Renal cortex interstitium (tissue), 11 donors: Measurements from ENCODE around the gene JMJD7. TPM values are rescaled to one million over a fixed set of nuclear protein-coding genes. Genes with fewer than 3 reads are reported as not detected.
A peak's percentile ranks its signal among the peaks of the same experiment; 100 is the strongest.

Source experiments
- DNase-seq, 11 donors: peaks; one replicate each; pipeline ENCODE4 v3.0.0-alpha.2; 2013; ENCODE audit warnings: low read depth in 9 of 11, low spot score in 4 of 11; ENCODE audit errors: extremely low read depth in 1 of 11
- polyA plus RNA-seq, 3 donors: library from polyadenylated mRNA; unstranded; fragments of 120-200 nt; gene quantifications; one replicate each; pipeline ENCODE4 v1.2.1, GENCODE V29; 2013; ENCODE audit not compliant: insufficient read length in 3 of 3

The JMJD7 gene
- polyA plus RNA-seq, 3 donors, result 10.2 to 17.9 (median 10.5) TPM

DNA sequence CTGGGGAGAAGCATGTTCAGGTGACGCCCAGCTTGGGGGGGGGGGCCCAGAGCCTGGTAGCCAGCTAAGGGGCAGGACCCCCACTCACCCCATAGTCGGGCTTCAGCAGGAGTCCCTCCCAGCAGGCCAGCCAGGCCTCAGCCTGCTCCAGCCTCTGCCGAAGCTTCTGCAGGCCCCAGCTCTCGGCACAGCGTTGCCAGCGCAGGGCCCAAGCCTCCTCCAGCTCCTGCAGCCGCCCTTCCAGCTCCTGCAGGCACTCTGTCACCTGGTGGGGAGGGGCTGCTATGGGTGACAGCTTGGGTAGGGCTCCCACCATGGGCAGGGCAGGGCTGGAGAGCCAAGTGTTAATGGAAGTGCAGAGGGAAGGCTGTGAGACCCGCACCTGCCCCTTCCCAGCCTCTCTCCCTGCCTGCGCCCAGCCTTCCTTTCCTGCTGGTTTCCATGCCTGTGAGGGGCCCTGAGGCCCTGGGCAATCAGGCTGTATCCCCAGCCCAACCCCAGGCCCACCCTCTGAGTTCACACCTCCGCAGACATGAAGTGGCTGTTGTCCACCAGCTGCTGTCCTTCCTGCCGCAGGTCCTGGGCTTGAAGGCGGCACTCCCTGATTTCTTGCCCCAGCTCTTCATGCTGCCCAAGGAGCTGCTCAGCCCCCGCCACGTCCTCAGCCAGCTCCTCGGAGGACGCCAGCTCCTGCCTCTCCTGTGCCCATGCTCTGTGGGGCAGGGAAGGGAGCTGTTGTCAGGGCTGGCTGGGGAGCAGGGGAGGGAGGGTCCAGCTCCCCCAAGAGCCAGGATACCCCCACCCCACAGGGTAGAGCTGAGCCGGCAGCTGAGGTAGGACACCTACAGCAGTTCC, 25.1 kb downstream of the JMJD7 start:
- DNase-seq, result no peak

DNA sequence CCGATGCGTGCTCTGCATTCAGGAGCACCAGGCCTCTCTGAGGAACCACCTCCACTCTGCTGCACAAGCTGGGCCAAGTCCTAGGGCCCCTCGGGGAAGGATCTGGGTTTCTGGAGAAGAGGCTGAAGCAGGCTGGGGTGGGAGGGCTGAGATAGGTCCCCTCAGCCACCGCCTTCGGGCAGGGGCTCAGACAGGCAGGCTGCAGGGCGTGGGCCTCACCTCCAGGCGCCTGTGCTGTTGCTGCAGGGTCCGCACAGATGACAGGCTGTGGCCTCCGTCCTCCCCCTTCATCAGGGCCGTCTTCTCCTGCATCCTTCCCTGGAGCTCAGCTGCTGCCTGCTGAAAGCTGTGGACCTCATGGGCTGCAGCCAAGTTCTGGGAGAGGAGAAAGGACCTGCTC, 25.9 kb downstream of the JMJD7 start:
- DNase-seq, result no peak

DNA sequence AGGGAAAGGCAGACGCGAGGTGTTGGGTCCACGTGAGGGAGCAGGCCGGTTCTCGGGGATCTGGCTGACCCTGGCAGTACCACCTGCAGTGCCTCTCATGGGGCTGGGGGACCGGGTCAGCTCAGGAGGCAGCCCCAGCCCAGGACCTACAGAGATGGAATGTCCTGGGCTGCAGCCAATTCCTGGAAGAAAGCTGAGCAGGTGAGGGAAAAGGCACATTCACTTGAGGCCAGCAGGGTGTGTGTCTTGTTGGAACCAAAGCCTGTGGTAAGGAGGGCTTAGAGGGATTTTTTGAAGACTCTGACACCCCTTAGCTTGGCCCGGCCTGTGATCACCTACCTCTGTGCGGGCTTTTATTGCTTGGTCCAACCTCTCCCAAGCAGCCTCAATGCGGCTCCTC, 26.6 kb downstream of the JMJD7 start:
- DNase-seq, result no peak

DNA sequence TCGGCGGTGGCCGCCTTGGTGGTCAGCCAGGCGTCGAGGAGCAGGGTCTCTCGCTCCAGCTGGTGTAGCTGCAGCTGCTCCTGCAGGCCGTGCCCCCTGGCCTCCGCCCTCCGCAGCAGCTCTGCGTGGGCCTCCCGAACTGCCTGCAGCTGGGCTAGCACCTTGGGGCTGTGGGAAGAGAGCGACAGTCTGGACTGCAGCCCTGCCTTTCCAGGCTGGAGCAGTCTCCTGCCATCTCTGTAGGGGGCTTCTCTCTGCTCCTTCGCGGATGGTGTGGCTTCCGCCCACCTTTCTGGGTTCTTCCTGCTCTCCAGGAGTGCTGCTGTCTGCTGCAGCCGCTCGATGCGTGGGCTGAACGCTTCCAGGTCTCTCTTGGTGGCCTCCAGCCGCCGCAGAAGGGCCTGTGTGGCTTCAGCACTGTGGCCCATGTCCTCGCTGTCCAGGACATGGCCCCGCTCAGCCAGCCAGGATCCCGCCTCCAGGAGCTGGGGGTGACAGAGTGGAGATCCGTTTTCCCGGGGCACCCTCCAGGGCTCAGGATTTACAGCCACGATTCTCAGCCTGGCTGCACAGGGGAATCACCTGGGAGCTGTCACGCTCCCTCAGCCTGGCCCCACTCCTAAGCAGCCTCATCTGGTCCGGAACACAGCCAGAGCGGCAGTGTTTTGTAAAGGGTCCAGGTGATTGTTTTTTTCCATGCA, 27.5 kb downstream of the JMJD7 start:
- DNase-seq, result peak in 8 of 11 donors; percentile 38 to 57 (median 48)

DNA sequence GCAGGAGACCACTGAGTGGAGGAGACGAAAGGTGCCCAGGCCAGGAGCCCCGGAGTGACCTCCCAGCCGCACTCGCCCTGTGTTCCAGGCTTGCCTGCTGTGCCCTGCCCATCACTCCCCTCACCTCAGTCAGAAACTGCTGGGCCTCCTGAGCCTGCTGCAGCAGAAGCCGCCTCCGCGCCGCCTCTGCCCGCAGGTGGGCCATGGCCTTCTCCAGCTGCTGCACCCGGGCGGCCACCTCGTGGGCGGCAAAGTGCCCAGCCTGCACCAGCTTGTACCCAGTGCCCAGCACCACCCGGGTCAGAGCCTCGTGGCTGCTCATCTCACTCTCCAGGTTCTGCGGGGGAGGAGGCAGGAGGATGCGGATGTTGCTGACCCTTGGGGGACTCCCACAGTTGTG, 28.4 kb downstream of the JMJD7 start:
- no peak for DNase-seq

DNA sequence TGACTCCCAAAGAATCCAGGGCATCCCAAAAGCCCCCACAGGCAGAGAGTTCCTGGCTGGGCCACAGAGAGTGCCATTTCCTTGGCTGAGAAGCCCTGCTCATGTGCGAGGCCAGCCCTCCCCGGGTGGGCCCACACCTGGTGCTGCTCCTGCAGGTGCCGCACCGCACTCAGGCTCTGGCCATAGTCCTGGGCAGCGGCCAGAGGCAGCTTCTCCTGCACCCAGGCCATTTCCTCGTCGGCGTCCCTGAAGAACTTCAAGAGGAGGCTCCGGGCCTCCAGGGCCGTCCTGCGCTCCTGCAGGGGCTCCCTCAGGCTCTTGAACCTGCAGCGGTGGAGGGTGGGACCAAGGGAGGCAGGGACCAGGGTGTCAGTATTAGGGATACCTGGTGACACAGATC, 28.8 kb downstream of the JMJD7 start:
- DNase-seq, result no peak

DNA sequence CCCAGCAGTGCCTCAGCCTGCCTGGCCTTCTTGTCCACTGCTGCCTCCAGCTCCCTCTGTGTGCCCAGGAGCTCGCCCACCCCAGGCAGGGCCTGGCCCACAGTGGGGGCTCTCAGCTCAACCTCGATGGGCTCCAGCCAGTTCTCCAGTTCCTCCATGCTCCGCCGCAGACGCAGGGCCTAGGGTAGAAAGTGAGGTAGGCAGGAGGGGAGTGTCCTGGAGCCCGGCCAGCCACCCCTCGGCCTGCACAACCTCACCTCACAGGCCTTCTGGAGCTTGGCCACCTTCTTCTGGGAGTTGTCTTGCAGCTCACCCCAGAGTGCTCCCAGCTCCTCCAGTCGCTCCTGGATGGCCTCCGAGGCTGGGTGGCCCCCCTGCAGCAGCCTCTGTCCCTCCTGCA, 29.4 kb downstream of the JMJD7 start:
- DNase-seq, result no peak

DNA sequence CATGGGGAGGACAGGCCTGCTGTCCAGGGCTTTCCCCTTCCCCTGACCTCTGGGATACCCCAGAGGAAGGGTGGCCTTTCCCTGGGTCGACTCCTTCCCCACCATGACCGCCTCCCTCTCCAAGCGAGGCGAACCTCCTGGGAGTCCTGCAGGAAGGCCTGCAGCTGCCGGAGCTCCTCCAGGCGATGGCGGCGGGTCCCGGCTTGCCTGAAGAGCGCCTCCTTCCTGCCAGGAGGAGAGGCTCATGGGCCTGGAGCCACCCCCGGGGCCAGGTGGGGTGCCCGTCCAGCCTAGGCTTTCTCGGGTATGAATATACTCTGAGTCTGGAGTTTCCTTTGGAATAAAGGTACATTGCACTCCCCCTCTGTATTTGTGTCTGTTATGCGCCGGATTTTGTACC, 30.9 kb downstream of the JMJD7 start:
- DNase-seq, result no peak

DNA sequence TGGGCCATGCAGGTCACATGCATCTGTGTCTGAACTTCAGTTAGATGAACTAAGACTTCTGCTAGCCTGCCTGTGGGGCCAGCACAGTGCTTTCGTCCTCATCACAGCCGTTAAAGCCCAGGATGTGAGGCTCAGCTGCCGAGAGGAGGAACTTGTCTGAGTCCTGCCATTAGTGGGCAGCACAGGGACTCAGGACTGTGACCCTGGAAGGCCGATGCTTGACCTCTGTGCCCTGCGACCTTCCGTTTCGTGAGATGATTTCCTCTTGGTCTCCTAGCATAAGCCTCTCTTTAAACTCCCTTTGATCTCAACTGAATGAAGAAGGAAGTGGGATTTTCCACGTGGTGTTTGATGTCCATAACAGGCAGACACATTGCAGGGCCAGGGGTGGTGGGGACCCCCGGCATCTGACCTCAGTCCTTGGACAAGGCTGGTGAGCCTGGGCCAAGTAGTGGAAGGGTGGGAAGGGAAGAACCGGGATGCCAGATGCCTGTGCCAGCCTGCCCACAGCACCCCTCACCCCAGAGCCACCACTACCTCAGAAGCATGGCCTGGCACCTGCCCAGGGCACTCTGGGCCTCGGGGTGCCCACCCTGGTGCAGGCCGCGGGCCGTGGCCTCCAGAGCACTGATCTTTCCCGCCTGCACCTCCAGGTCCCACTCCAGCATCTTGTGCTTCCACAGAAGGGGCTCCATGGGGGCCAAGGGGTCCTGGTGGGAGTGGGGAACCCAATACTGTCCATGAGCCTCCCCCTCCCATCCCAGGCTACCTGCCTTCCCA, 32.3 kb downstream of the JMJD7 start:
- no peak for DNase-seq

DNA sequence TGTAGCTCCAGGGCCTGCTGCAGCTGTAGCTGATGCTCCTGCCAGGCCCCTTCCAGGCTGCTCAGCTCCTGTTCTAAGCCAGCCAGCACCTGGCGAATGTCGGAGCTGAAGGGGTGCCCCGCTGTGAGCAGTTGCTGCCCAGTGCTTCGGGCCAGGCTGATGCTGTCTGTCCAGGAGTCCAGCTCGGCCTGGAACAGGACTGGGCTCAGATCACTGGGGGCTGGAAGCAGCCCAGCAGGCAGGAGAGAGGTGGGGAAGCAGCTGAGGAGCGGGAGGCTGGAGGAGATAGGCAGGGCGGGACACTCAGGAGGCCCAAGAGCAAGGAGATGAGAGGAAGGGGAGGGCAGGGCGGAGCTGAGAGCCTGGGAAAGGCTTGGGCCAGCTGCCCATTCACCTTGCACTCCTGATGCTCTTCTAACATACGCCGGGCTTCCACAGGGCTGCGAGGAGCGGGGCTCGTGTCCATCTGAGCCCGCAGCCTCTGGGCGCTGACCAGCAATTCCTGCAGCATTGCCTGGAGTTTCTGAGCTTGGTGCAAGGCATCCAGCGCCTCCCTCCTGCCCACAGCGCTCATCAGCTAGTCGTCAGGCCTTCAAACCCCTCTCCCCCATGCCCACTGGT, 34.0 kb downstream of the JMJD7 start:
- DNase-seq, result no peak

DNA sequence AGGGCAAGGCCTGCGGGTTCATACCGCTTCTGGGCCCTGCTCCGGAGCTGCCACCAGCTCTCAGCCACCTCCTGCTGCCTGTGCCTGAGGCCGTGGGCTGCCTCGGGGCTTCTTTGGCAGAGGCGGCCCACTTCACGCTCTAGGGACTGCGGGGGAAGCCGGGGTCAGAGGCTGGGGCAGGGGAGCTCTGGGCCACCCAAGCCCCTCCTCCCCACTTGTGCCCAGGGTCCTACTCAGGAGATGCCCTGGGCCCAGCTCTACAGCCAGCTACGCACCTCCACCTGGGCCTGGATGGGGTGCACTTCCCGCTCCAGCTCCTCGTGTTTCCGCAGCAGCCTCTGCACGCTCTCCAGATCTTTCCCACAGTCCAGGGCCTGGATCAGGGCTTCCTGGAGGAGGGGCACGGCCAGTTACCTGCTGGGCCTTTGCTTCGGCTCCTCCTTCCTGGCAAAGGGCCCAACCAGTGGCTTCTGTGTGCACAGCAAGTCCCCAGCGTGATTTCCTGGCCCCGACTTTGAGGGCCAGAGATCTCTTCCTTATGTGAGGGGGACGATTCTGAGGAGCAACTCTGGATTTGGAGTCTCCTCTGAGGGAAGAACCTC, 34.7 kb downstream of the JMJD7 start:
- no peak for DNase-seq

DNA sequence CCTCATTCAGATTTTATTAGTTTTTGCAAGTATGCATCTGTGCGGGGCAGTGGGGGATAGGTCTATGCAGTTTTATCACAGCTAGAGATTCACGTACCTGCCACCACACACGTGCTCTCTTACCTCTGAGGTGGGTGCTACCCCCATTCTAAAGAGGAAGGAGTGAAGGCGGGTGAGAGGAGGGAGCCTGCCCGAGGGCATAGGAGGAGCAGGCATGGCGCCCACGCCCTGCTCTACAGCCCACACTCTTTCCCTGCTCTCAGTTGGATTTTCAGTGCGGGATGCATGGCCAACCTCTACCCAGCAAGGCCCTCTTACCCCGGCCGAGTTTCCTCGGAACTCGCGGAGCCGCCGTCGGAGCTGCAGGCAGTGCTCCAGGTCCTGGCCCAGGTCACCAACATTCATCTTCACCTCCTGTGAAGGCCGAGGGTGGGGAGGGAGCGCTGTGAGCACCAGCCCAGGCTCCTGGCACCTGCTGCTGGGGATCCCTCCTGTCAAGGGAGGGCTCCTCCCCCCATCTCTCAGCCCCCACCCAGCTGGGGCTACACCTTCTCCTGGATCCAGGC, 37.7 kb downstream of the JMJD7 start:
- DNase-seq, result no peak

DNA sequence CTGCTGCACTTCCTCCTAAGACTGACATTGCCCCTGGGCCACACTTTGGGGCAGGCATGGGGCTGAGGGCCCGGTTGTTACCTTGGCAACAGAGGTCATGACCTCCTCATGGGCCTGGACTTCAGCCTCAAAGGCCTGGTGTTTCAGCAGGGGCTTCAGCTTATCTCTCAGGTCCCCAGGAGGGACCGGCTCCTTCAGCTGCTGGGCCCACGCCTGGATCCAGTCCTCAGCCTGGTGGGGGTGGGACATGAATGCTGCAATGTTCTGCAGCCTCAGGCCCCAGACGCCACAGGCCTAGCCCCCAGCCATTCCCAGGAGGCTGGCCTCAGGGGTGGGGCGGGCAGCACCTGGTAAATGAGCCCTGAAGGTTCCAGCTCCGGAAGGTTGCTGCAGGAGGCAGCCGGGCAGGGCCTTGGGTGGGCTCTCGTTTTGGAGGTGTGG, 38.4 kb downstream of the JMJD7 start:
- DNase-seq, result no peak

DNA sequence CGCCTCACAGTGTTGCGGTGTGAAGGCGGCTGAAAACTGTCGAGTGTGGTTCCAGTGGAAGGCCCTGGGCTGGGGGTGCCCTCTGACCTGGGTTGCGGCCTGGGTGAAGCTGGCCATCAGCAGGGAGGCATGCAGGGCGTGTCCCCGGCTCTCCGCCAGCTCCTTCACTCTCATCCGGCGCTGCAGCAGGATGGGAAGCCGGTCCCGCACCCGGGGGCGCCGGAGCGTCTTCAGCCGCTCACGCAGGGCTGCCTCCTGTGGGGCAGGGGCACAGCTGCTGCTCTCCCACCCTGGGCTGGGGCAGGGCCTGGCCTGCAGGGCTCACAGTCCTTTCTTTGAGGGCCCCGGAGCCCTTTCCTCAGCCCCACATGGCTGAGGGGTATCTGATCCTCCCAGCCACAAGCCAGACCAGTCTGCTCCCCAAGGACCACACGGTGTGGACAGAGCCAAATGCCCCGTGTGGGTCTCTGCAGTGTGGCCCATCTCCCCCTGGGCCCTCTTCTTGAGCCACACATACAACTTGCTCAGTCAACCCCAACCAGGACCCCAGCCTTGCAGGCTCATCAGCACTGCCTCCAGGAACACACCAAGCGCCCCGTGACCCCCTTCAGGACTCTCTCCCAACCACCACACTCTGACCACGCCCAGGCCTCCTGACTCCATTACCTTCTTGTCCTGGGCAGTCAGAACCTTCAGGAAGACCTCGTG, 39.1 kb downstream of the JMJD7 start:
- no peak for DNase-seq

DNA sequence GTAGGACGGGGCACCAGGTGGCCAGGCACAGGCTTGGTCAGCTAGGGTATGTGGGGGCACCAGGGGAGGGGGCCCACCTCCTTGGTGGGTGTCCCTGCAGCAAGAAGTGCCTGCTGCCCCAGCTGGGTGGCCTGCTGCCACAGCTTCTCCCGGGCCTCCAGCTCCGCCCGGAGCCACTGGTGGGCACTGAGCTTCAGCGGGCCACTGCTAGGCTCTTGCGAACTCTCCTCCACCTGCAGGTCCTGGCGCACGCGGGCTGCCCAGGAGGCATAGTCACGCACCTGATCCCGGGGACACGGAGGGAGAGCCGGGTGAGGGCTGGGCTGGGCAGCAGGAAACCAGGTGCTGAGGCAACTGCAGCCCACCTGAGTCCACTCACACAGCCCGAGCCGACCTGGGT, 40.4 kb downstream of the JMJD7 start:
- no peak for DNase-seq

DNA sequence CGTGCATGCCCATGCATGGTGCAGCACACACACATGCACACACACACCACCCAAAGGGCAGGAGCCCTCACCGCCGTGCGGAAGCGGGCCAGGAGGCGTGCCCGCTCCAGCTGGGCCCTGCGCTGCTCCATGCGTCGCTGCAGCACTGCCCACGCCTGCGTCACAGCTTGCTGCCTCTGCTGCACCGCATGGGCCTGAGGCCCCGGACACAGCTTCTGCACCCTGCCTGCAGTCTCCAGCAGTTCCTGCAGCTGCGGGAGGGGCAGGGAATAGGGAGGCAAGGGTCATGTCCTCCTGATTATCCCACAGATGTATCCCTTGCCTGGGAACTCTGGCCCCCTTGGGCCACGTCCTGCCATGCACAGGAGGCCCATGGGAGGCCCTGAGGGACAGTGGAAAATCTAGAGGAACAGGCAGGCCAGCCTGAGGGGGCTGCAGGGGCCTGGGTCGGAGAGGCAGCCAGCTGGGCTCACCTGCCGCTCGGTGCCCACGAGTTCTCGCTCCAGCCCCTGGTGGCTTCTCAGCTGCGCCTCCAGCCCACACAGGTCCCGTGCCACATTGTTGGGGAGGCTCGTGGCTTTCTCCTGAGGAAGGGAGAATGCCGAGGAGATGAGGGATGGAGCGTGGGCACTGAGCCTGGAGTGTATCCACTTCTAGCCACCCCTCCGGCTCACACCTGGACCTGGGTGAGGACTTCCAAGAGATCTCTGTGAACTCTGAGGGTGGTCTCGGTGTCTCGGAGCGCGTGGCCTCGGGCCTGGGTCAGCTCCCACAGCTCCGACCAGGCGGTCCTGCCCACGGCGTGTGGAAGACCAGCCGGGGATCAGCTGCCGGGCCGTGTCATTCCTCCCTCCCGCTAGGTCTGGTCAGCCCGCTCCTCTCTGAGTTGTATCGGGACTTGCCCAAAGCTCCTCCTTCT, 42.1 kb downstream of the JMJD7 start:
- DNase-seq, result no peak

DNA sequence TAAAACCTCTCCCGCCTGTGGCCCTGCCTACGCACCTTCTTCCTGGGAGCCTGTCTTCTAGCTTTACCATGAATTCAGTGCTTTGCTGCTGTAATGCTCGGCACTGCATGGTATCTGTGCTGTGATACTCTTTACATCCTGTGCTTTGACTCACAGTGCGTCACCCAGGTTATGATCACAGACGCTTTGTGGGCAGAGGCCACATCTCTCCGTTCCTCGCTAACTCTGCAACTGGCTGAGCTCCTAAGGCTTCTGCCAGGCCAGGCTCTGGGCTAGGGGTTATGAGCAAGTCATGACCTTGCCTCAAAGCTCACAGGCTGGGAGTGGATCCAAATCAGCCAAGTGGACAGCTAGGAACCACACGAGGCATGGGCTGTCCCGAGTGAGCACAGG, 42.8 kb downstream of the JMJD7 start:
- no peak for DNase-seq
